Measurements from ENCODE around the gene PFDN6. TPM values are rescaled to one million over a fixed set of nuclear protein-coding genes. Genes with fewer than 3 reads are reported as not detected.

PFDN6 gene
- total RNA-seq, 1 experiment from 2014 or later: 153 TPM

GRCh38 chr6:33264015-33264414 lies 25.4 kb upstream of the PFDN6 start:
- Histone ChIP-seq H3K79me2 (ENCODE audit: low read length) (no peaks in the 10 kb centered on the region), H3K4me1 (ENCODE audit: insufficient read depth, low read length) (peaks cover 24% of the 10 kb centered on the region), H3K4me3 (ENCODE audit: low read length) (no peak overlapping the region), H3K4me2 (ENCODE audit: low read length) (no peak overlapping the region), H3K27me3 (ENCODE audit: low read length) (no peaks in the 10 kb centered on the region), H3F3A (ENCODE audit: low read length, unreplicated experiment) (peaks cover 13% of the 10 kb centered on the region), H3K36me3 (ENCODE audit: low read depth, low read length) (peaks cover 24% of the 10 kb centered on the region; the same call in 1 of the 2 replicates), H3K9me2 (replicated peaks; ENCODE audit: low read length) (no peaks in the 10 kb centered on the region), H3K9ac (ENCODE audit: low read length) (no peak overlapping the region), H3K27ac (ENCODE audit: low read length) (no peak overlapping the region), H2AFZ (ENCODE audit: low read length) (no peak overlapping the region), H3K9me3 (ENCODE audit: low read length) (no peaks in the 10 kb centered on the region), H4K20me1 (ENCODE audit: low read length) (no peaks in the 10 kb centered on the region)
- intact Hi-C loops (cut with micrococcal nuclease): no loop called here
- TF ChIP-seq EZH2phosphoT487 (IDR thresholded peaks at IDR 0.05; ENCODE audit: borderline replicate concordance, low read length): no peak
- TF ChIP-seq CTCF (conservative IDR thresholded peaks at IDR 0.05; ENCODE audit: low read depth, low read length): no peak
- TF ChIP-seq EZH2 (IDR thresholded peaks at IDR 0.05; ENCODE audit: low read length, unreplicated experiment): no peak
- CTCF ChIA-PET: no interaction called here
- DNase-seq: no peak
- ATAC-seq: no peak
- no TSS peak for BruUV-seq (replicated peaks)
- POLR2A ChIA-PET (ENCODE audit: unreplicated experiment): no interaction called here

GRCh38 chr6:33271117-33271467 lies 18.3 kb upstream of the PFDN6 start:
- peaks cover 59% of the 10 kb centered on the region for H3K79me2 ChIP-seq (ENCODE audit: low read length)
- intact Hi-C loops (cut with micrococcal nuclease): loop anchor here (1.0 to 10.0 kb wide), 2 partner anchors 10 to 66 kb away; partner anchors contain the start of genes HSD17B8, RING1, RXRB and SLC39A7

More at GRCh38 chr6:33271117-33271467, 18.3 kb upstream of the PFDN6 start:
- ChIA-PET POLR2A (ENCODE audit: unreplicated experiment) (interaction anchor here (0.6 to 1.3 kb wide), 2 partner anchors 112 to 299 kb away, joined by 3 to 7 read pairs; no protein-coding TSS in a partner anchor), CTCF (no interaction called here)
- Histone ChIP-seq H3K27me3 (ENCODE audit: low read length) (no peaks in the 10 kb centered on the region), H3K4me3 (ENCODE audit: low read length) (peak overlapping the region; percentile 87), H3K9me3 (ENCODE audit: low read length) (no peaks in the 10 kb centered on the region), H3K27ac (ENCODE audit: low read length) (peak overlapping the region; percentile 75), H3F3A (ENCODE audit: low read length, unreplicated experiment) (peaks cover 23% of the 10 kb centered on the region), H2AFZ (ENCODE audit: low read length) (peak overlapping the region; percentile 85), H3K9me2 (replicated peaks; ENCODE audit: low read length) (no peaks in the 10 kb centered on the region), H3K9ac (ENCODE audit: low read length) (peak overlapping the region; percentile 98), H4K20me1 (ENCODE audit: low read length) (peaks cover 38% of the 10 kb centered on the region), H3K36me3 (ENCODE audit: low read depth, low read length) (peaks cover 53% of the 10 kb centered on the region), H3K4me2 (ENCODE audit: low read length) (peak overlapping the region; percentile 76), H3K4me1 (ENCODE audit: insufficient read depth, low read length) (peaks cover 34% of the 10 kb centered on the region)
- peak; percentile 23 for DNase-seq
- ATAC-seq: peak; percentile 11
- BruUV-seq (replicated peaks): no TSS peak
- TF ChIP-seq EZH2 (IDR thresholded peaks at IDR 0.05; ENCODE audit: low read length, unreplicated experiment): no peak
- TF ChIP-seq CTCF (conservative IDR thresholded peaks at IDR 0.05; ENCODE audit: low read depth, low read length): no peak
- TF ChIP-seq EZH2phosphoT487 (IDR thresholded peaks at IDR 0.05; ENCODE audit: borderline replicate concordance, low read length): no peak
